GM19351 (cell line): ENCODE measurements around the gene HACD2.
A peak's percentile ranks its signal among the peaks of the same experiment; 100 is the strongest.

Source experiments
- ATAC-seq: cut with Tn5 transposase; IDR thresholded peaks from one replicate; pipeline ENCODE4 v1.9.1; 2021; ENCODE audit warnings: mild to moderate bottlenecking, moderate library complexity; ENCODE audit not compliant: unreplicated experiment

HACD2 gene, protein sequence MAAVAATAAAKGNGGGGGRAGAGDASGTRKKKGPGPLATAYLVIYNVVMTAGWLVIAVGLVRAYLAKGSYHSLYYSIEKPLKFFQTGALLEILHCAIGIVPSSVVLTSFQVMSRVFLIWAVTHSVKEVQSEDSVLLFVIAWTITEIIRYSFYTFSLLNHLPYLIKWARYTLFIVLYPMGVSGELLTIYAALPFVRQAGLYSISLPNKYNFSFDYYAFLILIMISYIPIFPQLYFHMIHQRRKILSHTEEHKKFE

GRCh38 chr3:123584988-123585937, at the start of gene HACD2:
TSS of gene HACD2 (minus strand) at chr3:123585053. CDS start at chr3:123585027, 26 bp downstream.
- ATAC-seq: peak; percentile 88

GRCh38 chr3:123634149-123635051, 49.5 kb upstream of the HACD2 start:
- ATAC-seq: no peak

DNA sequence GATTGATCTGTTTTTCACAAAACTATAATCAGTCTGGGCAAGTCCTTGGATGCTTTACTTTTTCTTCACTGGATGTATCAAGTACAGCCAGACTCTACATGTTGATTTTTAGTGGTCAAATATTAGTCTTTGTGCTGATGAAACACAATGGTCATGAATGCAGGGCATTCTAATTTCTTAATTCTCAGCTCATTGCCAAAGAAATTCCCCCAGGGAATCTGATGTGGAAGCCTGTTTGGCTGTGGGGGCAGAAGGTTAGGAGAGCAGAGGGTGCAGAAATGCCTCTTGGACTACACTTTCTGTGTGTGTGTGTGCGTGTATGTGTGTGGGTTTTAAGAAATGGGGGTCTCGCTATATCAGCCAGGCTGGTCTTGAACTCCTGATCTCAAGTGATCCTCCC, 48.7 kb upstream of the HACD2 start:
- no peak for ATAC-seq

DNA sequence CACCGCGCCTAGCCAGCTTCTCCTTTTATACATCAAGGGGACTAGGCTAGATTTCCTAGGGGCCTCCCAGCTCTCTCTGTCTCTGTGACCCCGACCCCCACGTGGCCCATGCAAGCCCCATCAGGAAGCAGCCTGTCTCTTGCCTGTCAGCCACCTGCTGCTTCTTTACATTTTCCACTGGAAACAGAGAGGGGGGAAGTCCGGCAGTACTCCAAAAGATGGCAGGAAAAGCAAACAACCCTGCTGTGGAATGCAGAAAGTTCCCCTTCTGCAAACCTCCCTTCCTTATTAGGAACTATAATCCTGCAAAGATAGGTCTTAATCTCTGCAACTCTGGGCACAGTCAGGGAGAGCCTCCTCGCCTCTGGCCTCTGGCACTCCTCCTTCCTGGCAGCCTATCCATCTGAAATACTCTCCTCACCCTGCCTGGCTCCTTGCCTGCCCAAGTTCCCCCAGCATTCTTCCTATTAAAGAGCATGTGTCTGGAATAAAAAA, 47.4 kb upstream of the HACD2 start:
- no peak for ATAC-seq

DNA sequence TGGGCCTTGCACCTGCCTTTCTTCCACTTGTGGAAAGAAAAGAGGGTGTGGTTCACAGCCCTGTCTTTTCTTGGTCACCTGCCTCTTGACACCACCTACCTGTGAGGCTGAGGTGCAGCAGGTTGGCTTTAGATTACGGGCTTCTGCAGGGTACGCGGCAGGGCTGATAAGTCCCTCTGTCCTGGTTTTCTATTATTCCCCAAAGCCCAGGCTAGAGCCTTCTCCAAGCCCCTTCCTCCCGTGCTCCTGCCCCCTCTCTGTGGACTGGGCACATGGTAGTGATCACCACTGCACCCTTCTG, 44.8 kb upstream of the HACD2 start:
- ATAC-seq: no peak

GRCh38 chr3:123628996-123629746, 44.3 kb upstream of the HACD2 start:
- ATAC-seq: no peak

- ATAC-seq: no peak
These were observed 43.1 kb upstream of the HACD2 start for GRCh38 chr3:123627673-123628670.

GRCh38 chr3:123626881-123627280, 42.0 kb upstream of the HACD2 start:
- no peak for ATAC-seq

DNA sequence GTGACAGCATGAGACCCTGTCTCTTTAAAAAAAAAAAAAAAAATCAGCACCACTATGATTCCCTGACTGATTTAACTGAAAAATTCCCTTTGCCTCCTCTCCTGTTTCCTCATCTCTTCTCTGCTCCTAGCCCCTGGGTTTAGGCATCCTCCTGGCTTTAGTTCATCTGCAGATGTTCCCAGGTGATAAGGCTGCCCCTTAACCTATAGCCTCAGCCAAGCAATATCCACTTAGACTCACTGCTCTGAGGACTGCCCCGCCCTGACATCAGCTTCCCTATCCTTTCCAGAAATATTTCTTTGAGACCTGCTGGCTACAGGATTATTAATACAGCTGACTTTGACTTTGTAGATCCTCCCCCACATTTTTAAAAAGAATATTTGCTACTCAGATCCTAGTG, 39.4 kb upstream of the HACD2 start:
- ATAC-seq: no peak

DNA sequence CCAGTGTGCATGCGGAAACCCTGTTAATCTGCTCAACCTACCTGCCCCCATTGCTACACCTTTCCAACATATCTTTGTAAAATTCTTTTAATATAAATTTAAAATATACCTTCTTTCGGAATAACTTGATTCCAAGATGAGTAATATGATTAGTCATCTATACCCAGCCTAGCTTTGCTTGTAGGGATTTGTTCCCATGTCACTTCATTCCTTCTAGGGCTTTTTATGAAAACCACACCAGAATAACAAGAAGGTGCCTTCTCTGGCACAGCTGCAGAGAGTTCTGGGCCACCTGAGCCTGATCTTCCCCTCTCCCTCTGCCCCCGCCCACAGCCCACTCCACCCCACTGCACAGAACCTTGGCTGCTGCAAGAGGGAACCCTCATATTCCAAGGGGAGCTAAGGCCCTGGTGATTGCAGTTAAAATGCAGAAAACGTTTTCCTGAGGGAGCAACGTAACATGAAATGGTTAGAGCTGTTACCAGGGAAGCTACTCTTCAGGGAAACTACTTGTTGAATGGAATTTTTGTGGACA, 38.6 kb upstream of the HACD2 start:
- ATAC-seq: no peak

DNA sequence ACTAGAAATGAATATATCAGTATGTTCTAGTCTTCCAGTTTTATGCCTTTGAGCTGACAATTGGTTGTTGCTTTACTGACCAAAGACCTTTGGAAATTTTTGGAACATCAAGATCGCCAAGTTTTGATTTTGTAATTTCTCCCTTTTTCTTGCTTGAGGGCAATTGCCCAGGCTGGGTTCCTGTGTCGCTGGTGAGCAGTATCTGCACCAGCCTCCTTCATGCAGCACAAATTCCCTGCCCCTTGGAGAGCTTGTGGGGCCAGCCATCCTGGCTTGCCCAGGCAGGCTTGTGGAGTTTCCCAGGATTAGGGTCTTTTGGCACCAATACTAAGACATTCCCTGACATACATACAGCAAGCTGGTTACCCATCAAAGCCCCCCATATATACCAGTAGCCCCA, 37.9 kb upstream of the HACD2 start:
- ATAC-seq: no peak

DNA sequence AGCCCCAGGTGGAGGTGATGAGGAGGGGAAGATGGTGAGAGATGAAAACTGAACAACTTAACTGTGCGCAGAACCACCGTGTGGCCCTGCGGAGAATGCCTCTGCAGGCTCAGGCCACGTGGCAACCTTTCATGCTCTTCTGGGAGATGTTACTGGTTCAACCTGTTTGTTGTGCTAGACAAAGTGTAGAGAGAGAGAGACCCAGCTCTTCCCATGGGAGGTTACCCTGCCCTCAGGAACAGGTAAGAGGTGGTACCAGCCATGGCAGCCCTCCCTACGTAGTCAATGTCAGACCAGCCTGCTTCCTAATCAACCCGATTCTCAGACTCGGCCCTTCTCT, 37.0 kb upstream of the HACD2 start:
- no peak for ATAC-seq

DNA sequence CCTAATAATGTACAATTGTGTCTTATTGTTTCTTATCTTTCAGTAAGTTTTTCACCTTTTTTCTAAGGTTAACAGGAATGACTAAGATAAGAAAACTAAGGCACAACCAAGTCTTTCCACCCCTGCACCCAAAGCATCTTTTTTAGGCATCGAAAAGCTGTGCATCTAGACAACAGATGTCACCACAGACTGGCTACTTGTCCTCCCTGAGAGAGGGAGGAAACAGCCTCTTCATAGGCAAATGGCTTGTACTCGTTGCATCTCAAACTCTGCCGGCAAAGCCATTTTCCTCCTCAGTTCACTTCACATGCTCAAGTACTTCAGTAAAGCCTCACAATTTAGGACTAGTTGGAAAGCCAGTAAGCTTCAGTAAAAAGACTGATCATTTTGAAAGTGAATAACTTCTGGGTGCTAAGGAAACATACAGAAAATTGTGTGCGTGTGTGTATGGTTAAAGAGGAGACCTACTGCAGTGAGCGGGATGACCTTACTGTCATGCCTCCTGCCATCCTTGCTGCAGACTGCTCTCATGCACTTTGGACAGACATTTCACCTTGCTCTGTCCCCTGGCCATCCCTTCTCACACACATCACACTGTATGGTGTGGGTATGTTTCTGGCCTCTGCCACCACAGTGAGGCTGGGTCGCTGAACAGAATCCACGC, 36.5 kb upstream of the HACD2 start:
- no peak for ATAC-seq

DNA sequence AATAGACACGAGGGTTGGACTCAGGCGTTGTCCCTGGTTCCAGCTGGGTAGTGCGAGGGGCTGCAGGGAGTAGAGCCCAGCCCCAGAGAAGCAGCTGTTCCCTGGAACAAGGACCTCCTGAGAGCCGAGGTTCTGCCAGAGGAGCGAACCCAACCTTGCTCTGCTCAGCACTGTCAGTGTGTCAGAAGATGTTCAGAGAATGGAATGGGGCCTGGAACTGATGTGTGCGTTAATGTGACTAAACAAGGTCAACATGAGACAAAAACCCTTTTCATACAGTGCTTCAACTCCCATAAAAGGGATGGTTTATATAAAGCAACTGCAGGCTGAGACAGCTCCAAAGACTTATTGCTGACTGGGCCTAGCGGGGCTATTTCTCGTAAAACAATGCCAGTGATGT, 35.5 kb upstream of the HACD2 start:
- ATAC-seq: no peak

DNA sequence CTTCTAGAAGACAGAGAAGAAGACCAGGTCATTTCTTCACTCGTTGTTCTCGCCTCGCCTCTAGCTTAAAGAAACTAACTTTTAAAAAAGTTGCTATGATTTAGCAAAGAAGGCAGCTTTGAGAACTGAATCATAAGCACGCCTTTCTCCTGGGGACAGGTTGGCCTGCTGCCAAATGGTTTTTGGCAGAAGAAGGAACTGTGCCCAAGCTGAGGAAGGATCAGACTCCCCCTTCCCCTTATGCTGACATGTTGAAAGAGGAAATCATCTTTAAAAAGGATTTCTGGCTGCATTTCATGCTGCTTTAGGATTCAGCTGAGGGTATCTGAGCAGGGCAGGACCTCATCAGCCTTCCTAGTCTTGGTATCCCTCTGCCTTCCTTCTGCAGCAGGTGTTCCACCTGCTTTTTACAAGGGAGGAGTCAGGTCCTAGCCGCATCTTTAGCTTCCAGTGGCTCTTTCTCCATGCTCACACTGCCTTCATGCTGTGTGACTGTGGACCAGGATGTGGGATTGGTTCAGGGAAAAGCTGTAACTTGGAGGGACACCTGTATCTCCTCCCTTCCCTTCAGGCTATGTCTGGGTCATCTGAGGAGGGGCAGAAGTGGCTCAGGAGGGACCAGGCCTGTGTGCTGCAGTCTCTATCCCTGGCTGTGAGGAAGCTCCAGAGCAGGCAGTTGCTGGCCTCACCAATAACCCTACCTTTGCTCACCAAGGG, 34.1 kb upstream of the HACD2 start:
- ATAC-seq: no peak

DNA sequence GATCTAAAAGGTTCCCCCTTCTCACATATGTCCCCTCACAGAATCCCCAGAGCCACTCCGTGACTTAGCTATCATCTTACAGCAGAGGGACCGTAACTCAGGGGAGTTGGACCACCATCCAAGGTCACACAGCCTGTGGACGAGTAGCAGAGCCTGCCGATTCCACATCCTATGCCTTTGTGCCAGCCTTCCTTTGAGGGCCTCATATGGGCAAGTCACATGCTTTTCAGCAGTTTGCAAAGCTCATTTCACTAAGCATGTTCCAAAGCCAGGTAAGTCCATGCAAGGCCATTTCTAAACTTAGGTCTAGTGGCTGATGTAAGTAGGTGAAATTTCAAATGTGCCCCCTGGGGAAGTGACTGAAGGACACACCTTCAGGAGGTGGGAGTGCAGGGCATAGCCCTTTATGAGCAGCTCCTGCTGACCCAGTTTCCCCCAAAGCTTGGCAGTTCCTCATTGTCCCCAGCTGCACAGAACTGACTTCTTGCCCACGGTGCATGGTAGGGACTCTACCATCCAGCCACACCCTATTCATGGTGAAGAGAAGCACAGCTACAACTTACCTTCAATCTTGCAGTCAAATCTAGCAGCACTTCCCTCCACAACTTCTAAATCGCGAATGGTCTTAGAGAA, 33.3 kb upstream of the HACD2 start:
- ATAC-seq: no peak

GRCh38 chr3:123616593-123616992, 31.7 kb upstream of the HACD2 start:
- no peak for ATAC-seq
